GM21737 (cell line): ENCODE results near the gene BBS1.

ENCODE experiments used
- ATAC-seq: cut with Tn5 transposase; IDR thresholded peaks from one replicate; pipeline ENCODE4 v1.9.1; 2021; ENCODE audit warnings: mild to moderate bottlenecking, moderate library complexity; ENCODE audit not compliant: unreplicated experiment

BBS1 gene

GRCh38 chr11:66476841-66477251 lies 33.6 kb upstream of the BBS1 start:
- no peak for ATAC-seq

- no peak for ATAC-seq
Observed at GRCh38 chr11:66477263-66478201, 32.9 kb upstream of the BBS1 start.

DNA sequence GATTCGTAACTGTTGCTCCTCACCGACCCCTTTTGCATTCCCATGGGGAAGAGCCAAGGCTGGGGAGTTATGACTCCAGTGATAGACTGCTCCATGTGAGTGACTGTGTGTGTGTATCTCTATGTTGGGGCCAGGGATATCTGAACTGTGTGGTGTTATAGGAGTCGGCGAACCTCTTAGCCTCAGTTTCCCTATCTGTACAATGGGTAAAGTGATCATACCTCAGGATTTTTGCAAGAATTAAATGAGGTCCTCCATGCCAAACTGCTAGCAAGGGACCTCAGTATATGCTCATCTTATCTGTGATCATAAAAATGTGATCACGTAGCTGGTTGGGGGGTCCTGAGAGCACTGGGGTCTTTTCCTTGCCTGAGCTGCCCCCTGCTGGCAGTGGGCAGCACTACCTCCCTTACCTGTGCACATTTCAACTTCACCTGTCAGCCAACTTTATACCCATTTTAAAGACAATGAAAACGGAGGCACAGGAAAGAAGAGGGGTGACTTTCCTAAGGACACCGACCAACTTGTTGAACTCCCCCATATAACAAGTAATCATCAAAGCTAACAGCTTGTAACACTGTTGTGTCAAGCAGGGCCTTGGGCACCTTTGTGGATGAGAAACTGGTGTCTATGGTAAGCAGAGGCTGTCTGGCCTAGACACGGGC lies 31.6 kb upstream of the BBS1 start:
- no peak for ATAC-seq

DNA sequence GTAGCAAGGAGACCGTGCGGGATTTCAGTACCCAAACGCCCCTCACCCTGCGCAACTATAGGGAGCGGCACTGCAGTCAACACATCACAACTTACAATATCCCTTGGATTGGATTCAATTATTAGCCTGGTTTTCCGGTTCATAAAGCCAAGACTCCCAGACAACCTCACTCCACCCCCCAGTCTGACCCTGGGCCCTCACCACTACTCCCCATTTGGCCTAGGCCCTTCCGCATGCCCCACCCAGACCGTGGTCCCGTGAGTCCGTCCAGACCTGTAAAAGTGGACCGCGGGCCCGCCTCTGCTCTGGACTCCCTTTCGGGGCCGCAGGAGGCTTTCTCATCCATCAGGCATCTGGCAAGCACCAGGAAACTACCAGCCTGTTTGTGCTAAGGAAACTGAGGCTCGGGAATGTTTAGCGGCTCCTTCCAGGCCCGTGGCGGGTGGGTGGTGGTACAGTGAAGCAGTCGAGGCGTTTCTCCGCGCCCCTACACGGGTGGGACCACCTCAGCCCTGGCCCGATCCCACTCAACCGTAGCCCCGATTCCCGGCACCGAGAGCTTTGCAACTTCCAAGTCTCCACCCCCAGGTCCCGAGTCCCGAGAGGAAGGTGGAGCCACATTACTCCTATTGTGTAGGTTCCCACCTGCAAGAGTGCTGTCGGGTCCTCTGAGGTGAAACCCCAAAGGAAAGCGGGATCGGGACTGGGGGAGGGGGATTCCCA lies 30.9 kb upstream of the BBS1 start:
- ATAC-seq = no peak

DNA sequence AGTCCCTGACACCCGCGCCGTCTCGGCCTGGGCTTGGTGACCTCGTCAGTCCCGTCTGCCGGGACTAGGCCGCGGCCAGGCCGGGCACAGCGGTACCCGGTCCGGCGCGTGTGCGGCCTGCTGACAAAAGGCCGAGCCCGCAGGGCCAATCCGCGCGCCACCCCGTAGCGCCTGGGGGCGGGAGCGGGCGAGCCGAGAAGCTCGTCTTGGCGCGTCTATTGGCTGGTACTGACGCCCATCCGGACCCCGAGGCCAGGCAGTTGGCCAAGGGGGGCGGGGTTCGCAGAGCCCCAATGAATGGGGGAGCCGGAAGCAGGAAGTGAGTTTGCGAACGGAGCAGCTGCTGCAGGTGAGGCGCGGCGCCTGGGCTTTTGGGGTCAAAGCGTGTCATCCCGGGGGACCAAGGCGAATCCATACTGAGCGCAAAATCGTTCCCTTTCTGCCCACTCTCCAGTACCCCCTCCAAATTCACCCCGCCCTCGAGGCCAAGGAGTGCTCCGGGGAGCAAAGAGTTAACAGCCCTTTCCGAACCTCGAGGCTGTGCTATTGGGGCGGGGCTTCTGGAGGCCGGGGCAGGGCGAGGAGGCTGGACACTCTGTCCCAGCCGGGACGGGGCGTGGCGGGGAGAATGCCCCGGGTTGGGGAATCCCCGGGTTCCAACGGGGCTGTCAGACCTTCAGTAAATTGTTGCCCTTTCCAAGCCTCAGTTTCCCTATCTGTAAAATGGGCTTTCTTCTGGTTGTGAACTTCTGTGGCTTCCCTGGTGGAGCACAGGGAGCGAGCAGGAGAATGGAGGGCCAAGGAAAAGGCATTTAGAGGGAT lies 30.1 kb upstream of the BBS1 start, which contains the start of gene DPP3:
Gene DPP3 (plus strand): TSS at position 318 of the 822 bp plus-strand sequence. CDS start 1,767 bp downstream, outside the sequence.
- ATAC-seq = peak; percentile 86

GRCh38 chr11:66484806-66485380 lies 25.5 kb upstream of the BBS1 start:
- no peak for ATAC-seq

GRCh38 chr11:66488957-66489356 lies 21.5 kb upstream of the BBS1 start:
- ATAC-seq = no peak

GRCh38 chr11:66489636-66490035 lies 20.8 kb upstream of the BBS1 start:
- ATAC-seq = no peak

DNA sequence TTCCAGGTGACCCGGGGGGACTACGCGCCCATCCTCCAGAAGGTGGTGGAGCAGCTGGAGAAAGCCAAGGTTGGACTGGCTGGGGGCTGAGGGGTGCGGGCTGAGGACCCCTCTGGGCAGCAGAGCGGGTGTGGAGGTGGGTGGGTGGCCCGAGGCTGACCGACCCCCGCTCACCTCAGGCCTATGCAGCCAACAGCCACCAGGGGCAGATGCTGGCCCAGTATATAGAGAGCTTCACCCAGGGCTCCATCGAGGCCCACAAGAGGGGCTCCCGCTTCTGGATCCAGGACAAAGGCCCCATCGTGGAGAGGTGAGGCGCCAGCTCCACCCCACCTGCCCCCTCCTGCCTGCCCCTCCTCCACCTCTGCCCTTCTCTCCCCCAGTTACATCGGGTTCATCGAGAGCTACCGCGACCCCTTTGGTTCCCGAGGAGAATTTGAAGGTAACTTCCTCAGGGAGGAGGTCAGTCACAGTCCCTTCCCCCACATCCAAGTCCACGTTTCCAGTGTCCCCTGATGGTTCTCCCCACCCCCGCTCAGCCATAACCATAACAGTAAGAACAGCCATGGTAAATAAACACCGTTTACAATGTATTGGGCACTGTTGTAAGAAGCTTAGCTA lies 19.0 kb upstream of the BBS1 start:
- no peak for ATAC-seq

DNA sequence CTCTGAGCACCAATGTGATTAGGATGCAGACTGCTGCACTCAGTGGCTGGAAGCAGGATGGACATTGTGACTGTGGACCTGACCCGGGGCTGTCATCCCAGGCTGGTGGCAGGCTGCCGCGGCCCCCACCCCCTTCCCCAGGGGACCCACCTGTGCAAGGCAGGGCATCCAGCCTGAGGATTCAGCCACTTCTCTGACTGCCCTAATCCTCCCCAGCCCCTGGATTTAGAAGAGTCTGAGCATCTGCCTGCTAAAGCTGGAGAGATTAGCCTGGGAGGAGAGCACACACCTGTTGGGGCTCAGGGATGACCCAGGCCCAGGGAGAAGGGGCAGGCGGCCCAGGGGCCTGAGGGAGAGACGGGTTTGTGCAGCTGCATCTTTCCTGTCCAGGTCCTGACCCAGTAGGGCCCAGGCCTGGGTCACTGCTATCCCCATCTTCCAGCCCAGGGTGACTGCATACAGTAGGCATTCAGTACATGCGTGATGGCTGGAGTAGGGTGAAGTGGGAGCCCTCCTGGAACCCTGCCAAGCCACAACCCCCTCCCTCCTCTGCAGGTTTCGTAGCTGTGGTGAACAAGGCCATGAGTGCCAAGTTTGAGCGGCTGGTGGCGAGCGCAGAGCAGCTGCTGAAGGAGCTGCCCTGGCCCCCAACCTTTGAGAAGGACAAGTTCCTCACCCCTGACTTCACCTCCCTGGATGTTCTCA lies 18.1 kb upstream of the BBS1 start:
- no peak for ATAC-seq

- no peak for ATAC-seq
Observed at GRCh38 chr11:66493130-66493529, 17.3 kb upstream of the BBS1 start.

- ATAC-seq = no peak
Observed at GRCh38 chr11:66494458-66494857, 16.0 kb upstream of the BBS1 start.

- no peak for ATAC-seq
Observed at GRCh38 chr11:66494935-66495334, 15.5 kb upstream of the BBS1 start.

DNA sequence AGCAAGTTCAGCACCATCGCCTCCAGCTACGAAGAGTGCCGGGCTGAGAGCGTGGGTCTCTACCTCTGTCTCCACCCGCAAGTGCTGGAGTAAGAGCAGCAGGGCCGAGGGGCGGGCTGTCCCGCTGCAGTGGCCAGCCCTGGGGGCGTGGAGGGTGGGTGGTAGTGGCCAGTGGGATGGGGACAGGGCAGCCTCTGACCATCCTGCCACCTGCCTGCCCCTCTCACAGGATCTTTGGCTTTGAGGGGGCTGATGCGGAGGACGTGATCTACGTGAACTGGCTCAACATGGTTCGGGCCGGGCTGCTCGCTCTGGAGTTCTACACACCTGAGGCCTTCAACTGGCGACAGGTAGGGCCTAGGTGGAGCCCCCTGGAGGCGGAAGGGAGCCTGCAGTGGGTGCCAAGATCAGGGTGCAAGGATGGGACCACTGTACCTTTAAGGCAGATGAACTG lies 15.0 kb upstream of the BBS1 start:
- ATAC-seq = no peak

DNA sequence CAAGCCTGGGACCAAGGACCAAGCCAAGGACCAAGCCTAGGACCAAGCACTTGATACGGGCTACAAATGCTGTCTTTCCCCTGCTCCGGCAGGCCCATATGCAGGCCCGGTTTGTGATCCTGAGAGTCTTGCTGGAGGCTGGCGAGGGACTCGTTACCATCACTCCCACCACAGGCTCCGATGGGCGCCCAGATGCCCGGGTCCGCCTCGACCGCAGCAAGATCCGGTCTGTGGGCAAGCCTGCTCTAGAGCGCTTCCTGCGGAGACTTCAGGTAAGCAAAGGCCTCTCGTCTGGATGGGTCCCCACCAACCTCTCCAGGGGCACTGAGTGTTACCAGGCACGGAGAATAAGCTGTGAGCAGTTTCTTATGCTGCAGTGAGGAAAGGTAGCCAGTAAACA lies 13.2 kb upstream of the BBS1 start:
- no peak for ATAC-seq

DNA sequence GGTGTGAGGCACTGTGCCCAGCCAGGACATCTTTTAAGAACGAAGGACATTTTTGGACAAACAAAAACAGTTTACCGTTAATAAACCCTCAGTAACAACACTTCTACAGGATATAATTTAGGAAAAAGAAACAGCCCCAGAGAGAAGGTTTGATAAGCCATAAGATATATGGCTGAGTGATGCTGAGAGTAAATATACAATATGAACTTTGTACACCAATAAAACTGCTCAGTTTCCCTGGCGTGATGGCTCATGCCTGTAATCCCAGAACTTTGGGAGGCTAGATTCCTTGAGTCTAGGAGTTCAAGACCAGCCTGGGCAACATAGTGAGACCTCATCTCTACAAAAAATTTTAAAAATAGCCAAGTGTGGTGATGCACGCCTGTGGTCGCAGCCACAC lies 11.9 kb upstream of the BBS1 start:
- no peak for ATAC-seq

- no peak for ATAC-seq
Observed at GRCh38 chr11:66505276-66505816, 5.1 kb upstream of the BBS1 start.

DNA sequence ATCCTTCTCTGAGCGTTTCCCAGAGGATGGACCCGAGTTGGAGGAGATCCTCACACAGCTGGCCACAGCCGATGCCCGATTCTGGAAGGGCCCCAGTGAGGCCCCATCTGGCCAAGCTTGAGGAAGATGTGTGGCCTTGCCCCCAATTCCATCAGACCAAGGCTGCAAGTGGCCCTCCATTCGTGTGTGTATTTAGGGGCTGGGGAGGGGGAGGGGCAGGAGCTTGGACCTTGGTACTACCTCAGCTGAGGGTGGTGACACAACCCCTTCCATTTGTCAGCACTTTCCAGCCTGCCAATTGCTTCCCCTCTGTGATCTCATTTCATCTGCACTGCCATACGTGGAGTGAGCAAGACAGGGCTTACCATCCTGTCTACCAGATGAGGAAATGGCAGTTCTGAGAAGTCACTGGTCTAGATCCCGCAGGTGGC lies 1.3 kb upstream of the BBS1 start:
- ATAC-seq = no peak

GRCh38 chr11:66510990-66511339 lies 530 bp downstream of the BBS1 start:
- no peak for ATAC-seq
